ENCODE measurements around the gene RUNDC3A.
A peak's percentile ranks its signal among the peaks of the same experiment; 100 is the strongest.

RUNDC3A gene

DNA sequence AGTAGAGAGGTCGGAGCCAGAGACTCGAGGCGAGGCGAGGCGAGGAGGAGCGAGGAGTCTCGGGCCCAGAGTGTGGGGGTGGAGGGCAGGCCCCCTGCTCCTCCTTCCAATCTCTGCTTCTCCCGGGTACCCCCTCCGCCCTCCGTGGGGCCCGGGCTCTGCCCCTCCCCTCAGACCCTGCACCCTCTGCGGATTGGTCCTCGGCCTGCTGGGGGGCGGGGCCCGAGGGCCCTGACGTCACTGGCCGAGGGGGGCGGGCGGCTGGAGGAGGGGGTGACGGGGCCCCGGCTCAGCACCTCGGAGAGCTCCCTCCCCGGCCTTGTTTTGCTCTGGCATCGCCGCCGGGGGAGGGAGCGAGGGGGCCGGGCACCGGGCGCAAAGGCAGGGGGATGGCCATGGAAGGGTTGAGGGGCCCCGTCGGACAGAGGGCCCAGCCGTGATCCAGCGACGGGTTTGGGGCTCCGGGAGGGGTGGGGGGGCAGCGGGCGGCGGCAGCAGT lies at the start of gene RUNDC3A:
RUNDC3A (plus strand) TSS at position 282 of the 499 bp plus-strand sequence. CDS start 232 bp downstream, outside the sequence.
- peak; percentile 76 to 80 for DNase-seq (ENCODE audit: low read depth in 2 of 2)

DNA sequence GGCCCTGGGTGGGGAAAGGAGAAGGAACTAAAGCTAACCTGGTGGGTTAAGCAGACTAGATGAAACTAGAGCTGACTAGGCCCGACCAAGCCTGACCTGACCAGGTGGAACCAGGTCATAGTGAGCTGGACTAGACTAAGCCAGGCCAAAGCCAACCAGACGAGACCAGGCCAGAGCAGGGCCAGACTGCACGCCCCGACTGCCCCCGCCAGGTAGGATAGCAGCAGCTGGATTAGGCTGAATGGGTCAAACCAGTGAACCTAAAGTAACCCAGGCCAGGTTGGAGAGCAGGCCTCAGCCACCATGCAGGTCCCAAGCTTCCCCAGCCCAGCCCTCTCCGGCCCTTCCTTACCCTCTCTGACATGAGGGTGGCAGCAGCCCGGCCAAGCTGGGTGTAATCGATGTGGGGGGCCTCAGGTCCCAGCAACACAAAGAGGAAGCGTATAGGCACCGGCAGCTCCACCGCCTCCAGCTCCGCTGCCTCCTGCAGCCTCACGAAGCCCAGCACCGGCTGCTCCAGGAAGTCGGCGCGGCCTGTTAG lies 49.5 kb upstream of the RUNDC3A start:
- no peak for DNase-seq (ENCODE audit: low read depth in 2 of 2)

DNA sequence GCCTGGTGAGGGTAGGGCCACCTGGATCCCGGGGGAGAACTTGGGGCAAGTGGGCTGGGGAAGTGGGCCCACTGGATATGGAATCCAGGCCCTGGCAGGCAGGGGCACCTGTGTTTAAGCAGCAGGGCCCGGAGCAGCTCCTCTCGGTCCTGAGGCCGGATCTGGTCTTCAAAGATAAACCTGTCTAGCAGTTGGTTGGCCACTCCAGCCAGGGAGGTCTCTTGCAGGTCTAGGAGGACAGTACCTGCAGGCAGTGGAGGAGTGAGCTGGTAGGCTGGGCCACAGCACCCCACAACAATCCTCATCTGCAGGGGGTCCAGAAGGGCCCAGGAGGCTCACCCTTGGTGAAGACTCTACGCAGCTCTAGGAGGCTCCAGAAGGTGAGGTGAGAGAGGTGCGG lies 48.1 kb upstream of the RUNDC3A start:
- no peak for DNase-seq (ENCODE audit: low read depth in 2 of 2)

DNA sequence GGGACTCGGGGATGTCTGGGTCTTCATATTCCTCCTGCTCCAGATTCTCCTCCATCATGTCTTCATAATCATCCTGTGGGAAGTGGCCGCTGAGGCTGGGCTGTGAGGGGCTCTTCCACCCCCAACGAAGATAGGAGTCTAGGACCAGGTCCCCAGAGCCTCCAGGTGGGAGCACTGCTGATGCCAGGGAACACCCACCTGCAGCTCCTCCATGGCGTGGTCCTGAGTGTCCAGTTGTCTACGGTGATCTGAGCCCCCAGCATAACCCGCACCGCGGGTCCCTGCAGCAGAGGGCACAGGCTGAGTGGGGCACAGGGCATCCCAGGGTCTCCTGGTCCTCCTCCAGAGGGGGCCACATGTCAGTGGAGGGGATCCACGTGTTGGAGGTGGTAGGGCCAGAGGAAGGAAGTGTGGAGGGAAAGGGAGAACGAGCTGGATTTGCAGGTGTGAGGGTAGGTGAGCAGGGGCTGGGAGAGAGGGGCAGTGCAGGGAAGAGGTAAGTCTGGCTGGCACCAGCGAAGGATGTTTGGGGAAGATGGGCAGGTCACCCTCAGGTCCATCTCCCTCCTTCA lies 45.7 kb upstream of the RUNDC3A start:
- no peak for DNase-seq (ENCODE audit: low read depth in 2 of 2)

DNA sequence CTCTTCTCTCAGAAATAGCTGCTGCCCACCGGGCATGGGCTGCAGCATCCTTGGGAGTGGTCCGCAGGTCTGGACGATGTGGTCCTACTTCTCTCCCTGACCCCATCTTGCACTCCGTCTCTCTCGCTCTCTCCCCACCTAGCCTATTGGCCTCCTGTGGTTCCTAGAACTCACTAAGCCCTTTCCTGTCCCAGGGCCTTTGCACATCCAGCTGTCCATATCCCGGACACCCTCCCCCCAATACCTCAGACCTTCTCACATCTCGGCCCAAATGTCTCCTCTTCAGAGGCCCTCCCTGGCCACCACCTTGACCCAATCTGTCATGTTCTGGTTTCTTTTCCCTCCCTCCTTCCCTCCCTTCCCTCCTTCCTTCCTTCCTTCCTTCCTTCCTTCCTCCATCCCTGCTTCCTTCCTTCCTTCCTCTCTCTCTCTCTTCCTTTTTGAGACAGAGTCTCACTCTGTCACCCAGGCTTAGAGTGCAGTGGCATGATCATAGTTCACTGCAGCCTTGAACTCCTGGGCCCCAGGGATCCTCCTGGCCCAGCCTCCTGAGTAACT lies 45.0 kb upstream of the RUNDC3A start:
- DNase-seq (ENCODE audit: low read depth in 2 of 2), result no peak

DNA sequence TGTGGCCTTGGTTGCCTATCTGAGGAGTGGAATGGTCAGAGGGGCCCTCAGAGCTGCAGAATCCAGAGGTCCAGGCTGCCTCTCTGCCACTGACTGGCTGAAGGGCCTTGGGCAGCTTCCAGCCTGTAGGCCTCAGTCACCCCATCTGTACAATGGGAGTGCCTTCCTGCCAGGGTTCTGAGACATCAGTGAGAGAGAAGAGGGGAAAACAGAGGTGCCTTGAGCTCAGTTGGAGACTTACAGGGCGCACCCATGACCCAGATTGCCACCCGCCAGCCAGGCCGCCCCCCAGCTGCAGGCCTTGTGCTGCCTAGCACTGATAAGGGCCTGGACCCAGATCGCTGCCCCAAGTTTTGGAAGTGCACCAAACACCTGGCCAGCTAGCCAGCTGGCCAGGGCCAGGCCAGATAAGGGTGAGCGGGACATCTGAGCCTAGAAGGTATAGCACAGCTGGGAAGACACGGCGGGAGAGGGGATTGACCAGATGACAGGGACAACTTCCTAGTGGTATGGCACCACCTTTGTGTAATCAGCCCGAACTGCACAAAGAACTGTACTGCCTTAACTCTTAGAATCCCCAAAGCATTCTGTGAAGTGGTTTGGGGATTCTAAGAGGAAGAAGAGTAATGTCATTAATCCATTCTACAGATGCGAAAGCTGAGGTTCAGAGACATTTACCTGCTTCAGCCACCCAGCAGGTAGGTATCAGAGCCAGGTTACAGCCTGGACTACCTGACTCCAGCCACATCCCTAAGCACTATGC lies 41.8 kb upstream of the RUNDC3A start:
- no peak for DNase-seq (ENCODE audit: low read depth in 2 of 2)

DNA sequence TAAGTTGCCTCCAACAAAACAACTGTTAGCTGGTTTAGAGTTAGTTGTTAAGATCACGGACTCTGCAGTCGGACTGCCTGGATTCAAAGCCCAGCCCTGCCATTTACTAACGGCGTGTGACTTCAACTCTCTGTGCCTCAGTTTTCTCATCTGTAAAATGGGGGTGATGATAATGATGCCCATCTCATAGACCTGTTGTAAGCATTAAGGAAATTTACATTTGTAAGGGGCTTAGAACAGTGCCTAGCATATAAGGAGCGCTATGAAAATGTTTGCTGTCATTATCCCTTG lies 41.3 kb upstream of the RUNDC3A start:
- DNase-seq (ENCODE audit: low read depth in 2 of 2), result no peak

DNA sequence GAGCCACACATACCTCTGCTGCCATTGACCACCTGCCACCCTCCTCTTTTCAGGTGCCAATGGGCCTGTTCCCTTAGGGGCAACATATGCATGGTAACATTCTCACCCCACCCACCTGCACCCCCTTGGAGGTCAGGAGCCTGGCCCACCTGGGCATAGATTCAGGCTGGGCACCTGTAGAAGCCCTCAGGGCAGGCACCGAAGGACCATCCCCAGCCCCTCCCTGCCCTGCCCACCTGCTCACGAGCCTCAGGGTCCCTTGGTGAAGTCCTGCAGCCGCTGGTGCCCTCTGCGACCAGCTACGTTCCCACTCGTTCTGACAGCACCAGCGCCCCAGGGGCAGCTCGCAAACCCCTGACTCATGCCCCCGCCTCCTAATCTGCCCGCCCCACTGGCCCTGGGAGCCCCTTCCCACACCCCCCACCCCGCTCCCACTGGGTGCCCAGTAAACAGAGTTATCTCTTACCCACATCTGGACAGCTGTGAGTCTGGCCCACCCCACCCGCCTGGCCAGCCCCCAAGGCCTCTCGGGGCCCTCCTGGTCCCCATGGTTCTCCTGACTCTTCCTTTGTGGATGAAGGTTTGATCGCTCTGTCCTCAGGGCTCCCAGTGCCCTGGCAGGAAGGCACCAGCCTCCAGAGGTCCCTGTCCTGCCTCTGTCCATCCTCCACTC lies 40.4 kb upstream of the RUNDC3A start, which contains the start of gene SLC4A1:
SLC4A1 (minus strand) TSS at position 318 of the 673 bp plus-strand sequence. CDS start 5,269 bp downstream, outside the sequence.
- no peak for DNase-seq (ENCODE audit: low read depth in 2 of 2)

DNA sequence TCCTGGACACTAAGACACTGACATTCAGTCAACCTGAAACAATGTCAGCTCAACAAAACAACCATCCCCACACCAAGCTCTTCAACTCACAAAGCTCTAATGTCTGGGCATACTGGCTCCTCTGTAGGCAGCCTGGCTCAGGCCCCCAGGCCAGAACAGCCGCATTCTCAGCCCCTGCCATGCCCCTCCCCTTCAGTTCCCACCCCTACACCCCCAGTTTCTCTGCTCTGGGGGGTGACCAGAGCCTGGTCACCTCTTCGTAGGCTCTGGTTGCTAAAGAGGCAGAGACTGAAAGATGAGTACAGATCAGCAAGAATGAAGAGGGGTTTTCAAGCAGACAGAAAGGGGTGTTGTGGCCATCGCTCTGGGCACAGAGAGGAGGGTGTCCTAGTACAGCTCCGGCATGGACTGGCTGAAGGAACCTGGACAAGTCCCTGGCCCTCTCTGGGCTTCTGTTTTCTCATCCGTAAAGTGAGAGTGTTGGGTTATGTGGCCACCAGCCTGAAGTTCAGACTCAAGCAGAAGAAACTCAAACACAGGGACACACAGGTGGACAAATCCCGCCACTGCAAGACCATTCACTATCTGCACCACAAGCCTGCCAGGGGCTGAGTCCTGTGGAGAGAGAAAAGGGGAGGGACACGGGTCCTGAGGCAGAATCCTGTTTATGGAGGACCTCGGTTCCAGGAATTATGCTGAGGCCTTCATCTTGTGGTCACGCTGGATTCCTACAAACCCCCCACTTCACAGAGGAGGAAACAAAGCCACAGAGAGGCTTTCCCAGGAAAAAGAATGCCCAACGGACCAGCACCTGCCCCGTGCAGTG lies 39.5 kb upstream of the RUNDC3A start:
- no peak for DNase-seq (ENCODE audit: low read depth in 2 of 2)

DNA sequence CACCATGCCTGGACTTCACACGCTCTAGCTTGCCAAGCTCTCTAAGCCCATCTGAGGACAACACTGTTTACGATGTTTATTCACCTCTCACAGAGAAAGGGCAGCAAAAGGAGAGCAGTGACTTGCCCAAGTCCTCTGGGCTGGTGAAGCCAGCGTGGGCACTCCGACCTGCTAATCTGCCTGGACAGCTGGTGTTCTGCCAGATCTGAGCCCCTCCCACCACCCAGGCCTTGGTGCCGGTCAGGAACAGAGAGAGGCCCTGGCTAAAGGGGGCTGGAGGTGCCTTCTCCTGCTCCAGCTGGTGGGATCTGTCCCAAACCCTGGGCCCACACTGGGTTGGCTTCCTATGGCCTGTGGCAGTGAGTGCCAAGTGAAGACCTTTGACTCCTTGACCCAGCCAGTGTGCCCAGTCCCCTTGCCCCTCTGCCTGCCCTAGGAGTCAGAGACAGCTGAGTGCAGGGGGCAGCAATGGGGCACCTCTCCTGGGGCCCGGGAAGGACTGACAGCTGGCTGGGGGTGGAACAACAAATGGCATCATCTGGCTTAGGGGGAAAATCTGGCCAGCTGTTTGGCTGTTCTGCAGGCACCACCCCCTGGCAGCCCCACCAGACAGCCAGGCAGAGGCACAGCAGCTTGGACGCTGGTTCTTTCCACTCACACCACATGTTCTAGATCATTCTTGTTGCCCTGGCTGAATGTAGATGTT lies 38.7 kb upstream of the RUNDC3A start:
- no peak for DNase-seq (ENCODE audit: low read depth in 2 of 2)

DNA sequence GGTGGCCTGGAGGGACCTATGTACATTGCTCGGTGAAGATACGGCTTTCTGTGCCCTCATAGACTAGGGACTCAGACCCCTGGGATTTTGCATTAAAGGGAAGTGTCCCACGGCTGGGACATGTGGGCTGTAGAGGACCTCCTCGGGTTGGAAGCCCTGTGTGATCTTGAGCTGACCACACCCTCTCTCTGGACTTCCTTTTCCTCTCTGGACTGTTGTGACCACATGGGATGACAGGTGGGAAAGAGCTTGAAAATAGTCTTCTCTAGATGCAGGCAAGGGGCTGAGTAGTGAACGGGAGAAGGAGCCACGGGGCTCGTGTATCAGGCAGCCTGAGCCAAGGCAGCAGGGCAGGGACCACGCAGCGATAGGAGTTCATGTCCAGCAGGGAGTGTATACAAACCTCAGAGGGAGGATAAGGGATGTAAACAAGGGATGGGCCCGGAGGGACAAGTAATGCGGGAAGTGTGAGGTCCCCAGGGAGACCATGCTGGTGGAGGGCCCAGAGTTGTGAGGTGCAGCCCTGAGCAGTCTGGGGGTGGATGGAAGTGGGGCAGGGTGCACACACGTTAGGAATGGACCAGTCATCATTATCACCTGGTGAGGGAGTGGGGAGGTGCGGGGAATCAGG lies 36.0 kb upstream of the RUNDC3A start:
- DNase-seq (ENCODE audit: low read depth in 2 of 2), result no peak

DNA sequence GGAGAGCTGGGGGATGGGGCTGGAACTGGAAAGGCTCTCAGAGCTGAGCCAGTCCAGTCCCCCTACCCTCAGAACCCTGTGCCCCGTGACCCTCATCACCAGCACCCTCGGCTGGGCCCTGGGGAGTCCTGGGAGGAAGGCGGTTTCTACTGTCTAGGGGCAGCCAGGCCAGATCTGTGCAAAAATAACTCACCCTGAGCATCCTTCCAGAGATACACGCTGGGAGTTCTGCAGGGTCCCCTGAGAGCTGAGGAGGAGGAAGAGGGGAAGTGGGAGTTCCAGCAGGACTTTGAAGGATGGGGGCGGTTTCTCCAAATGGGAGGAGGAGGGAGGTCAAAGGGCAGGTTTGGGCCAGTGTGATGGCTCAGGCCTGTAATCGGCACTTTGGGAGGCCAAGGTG lies 35.4 kb upstream of the RUNDC3A start:
- DNase-seq (ENCODE audit: low read depth in 2 of 2), result no peak

DNA sequence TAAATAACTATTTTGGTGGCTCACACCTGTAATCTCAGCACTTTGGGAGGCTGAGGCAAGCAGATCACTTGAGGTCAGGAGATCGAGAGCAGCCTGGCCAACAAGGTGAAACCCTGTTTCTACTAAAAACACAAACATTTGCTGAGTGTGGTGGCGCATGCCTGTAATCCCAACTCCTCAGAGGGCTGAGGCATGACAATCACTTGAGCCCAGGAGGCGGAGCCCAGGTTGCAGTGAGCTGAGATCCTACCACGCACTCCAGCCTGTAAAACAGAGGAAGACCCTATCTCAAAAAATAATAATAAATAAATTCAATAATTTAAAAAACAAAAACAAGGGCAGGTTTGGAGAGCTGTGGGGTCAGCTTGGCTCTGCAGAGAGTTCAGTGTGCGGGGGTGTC lies 34.8 kb upstream of the RUNDC3A start:
- no peak for DNase-seq (ENCODE audit: low read depth in 2 of 2)

DNA sequence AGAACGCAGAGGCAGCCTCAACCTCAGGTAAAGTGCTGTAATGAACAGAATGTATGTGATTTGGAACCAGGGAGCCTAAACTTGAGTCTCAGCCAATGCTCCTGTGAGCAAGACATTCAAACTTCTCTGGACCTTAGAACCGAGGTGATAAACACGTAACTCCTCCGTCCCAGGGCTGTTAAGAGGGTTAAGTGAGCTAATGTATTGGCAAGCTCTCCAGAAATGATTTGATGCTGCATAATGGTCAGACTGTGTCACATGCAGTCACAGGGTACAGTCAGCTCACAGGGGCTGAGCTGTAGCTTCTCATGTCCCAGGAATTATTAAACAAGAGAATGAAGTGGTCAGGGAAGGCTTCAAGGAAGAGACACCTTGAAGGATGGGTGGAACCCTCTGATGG lies 30.4 kb upstream of the RUNDC3A start:
- no peak for DNase-seq (ENCODE audit: low read depth in 2 of 2)

DNA sequence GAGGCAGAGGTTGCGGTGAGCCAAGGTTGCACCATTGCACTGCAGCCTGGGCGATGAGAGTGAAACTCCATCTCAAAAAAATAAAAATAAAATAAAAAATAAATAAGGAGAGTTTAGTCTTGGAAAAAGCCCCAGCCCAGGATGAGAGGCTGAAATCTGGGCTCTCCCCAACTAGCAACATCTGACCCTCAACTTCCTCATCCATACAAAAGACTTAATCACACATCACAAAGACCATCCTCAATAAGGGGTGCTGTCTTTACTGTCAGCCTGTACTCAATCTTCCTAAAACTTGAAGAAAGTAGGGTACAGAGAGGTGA lies 29.1 kb upstream of the RUNDC3A start:
- DNase-seq (ENCODE audit: low read depth in 2 of 2), result no peak

DNA sequence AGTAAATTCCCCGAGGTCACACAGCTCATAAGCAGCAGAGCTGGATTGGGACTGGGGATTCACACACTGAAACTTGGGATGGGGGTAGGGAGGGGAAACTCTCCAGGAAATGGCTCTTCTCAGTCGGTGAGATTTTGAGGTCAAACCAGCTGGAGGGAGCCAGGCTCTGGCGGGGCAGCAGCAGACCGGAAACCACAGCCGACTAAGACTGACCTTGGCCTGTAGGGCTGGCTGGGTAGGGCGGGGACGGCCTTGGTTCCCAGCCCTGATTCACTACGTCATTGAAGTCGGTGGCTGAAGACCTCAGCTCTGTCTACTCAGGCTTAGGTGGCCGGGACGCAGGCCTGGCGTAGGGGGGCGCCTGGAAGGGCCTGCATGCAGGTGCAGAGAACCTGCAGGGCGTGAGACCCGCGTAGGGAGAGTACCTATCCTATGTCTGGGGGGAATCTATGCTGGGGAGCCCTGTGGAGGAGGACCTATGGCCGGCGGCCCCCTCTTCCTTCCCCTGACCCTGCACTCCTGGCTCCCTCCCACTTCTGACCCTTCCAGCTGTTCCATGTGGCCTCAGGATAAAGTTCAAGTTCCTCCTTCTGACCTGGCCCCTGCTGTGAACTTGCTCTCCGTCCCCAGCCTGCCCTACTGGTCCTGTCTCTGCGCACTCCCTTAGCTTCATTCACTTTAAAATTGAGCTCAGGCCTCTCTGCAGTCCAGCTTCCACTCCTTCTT lies 28.6 kb upstream of the RUNDC3A start:
- no peak for DNase-seq (ENCODE audit: low read depth in 2 of 2)

DNA sequence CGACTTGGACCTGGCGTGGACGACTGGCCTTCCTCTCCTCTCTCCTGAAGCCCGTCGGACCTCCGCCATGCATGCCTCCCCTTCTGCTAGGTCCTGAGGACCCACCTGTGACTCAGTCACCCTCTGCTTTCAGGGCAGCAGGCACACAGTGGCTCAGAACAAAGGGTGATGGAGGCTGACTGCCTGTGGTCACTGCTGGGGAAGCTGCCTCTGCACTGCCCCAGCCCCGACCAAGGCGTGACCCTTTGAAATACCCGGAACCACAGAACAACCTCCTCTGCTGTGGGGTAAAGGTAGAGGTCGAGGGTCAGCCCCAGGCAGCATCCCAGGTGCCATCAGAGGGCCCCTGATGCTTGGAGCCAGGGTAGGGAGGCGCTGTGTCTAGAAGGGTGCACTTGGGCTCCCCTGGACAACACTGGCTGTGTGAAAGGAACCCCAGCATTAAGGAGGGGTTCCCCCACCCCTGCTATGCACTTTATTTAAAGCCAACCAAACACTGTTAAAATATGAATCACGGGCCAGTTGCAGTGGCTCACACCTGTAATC lies 27.9 kb upstream of the RUNDC3A start:
- DNase-seq (ENCODE audit: low read depth in 2 of 2), result no peak

DNA sequence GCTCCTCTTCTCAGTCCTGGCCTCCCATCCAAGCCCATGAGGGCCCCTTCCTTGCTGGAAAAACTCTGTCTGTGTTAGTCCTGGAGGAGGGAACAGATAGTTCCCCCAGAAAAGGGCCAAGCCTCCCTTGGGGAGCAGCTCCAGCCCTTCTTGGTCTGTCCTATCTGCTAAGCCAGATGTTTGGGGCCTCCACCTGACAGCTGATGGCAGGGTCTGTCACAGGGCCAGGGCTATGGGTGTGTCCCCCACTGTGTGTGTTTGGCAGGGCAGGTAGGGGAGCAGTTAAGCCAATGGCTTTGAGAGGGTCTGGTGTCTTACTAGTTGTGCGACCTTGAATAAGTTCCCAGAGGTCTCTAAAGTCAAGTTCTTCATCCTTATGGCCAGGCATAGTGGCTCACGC lies 26.8 kb upstream of the RUNDC3A start:
- no peak for DNase-seq (ENCODE audit: low read depth in 2 of 2)

DNA sequence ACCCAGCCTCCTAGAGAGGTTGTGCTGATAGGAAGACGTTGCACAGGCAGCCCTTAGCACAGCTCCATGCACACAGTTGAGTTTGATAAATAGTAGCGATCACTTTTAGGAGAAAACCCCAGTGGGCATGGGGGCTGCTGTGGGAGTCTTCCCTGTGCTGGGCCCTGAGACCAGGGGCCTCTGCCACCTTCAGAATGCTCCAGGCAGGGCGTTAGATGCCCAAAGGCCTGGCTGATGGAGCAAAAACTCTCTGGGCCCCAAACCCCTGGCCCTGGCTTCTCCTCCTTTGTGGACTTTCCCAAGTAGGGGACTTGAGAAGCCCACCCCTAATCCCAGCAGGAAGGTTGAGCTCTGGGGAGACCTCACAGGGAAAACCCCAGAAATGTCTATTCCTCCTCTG lies 26.1 kb upstream of the RUNDC3A start:
- DNase-seq (ENCODE audit: low read depth in 2 of 2), result no peak

All from stimulated activated CD8-positive, alpha-beta memory T cell treated with anti-CD3 and anti-CD28 coated beads, Interleukin-7, amount 100 ng/mL, for 1 hour (primary cell).